HepG2 (cell line): ENCODE measurements around the gene CAMK2G. TPM values are rescaled to one million over a fixed set of nuclear protein-coding genes. Genes with fewer than 3 reads are reported as not detected.

Experiments used
- CC2D1A ChIP-seq: sonication (generic); formaldehyde crosslinking; IDR thresholded peaks from 2 replicates; pipeline ENCODE4 v1.8.1; 2023; ENCODE audit warnings: mild to moderate bottlenecking, missing genetic modification reagents
- ELF1 ChIP-seq: sonication (generic); formaldehyde crosslinking; IDR thresholded peaks from 2 replicates; pipeline ENCODE4 v1.4.0; 2020; ENCODE audit warnings: missing genetic modification reagents
- IRX3 ChIP-seq: sonication (generic); formaldehyde crosslinking; IDR thresholded peaks from 2 replicates; pipeline ENCODE4 v1.8.1; 2023; ENCODE audit warnings: mild to moderate bottlenecking, low read depth, missing genetic modification reagents, borderline replicate concordance
- JUNB ChIP-seq: sonication (generic); formaldehyde crosslinking; IDR thresholded peaks from 2 replicates; pipeline ENCODE4 v1.8.0; 2022; ENCODE audit warnings: missing genetic modification reagents, mild to moderate bottlenecking, borderline replicate concordance
- MAZ ChIP-seq, 2 experiments: sonication (generic) in 1 of 2; formaldehyde crosslinking in 1 of 2; IDR thresholded peaks; 2 replicates each; pipeline versions ENCODE4 v1.5.0 to v1.6.1; 2012 to 2020; ENCODE audit warnings: low read depth in 2 of 2, mild to moderate bottlenecking in 2 of 2, borderline replicate concordance in 1 of 2, improper control_type of control experiment in 1 of 2, low read length in 1 of 2, missing genetic modification reagents in 1 of 2, moderate library complexity in 1 of 2
- NFKBIZ ChIP-seq: IDR thresholded peaks from 2 replicates; pipeline ENCODE4 v1.6.1; 2018; ENCODE audit warnings: missing genetic modification reagents, missing compliant biosample characterization
- NPAS2 ChIP-seq: sonication (generic); formaldehyde crosslinking; IDR thresholded peaks from 2 replicates; pipeline ENCODE4 v1.8.0; 2022; ENCODE audit warnings: mild to moderate bottlenecking, missing genetic modification reagents, borderline replicate concordance
- NR2F6 ChIP-seq, 2 experiments: IDR thresholded peaks; 2 replicates each; pipeline ENCODE4 v1.6.1; 2016; ENCODE audit warnings: antibody characterized with exemption in 1 of 2, mild to moderate bottlenecking in 1 of 2
- RFX3 ChIP-seq: IDR thresholded peaks from 2 replicates; pipeline ENCODE4 v1.6.1; 2016; ENCODE audit warnings: missing biosample characterization, missing genetic modification reagents
- RORA ChIP-seq: sonication (generic); formaldehyde crosslinking; IDR thresholded peaks from 2 replicates; pipeline ENCODE4 v1.5.0; 2020; ENCODE audit warnings: mild to moderate bottlenecking, missing genetic modification reagents, moderate library complexity
- TAF1 ChIP-seq: sonication (generic); formaldehyde crosslinking; IDR thresholded peaks from 2 replicates; pipeline ENCODE4 v1.4.0; 2020; ENCODE audit warnings: missing genetic modification reagents
- ZFP36L2 ChIP-seq: sonication (generic); formaldehyde crosslinking; IDR thresholded peaks from 2 replicates; pipeline ENCODE4 v1.4.0; 2020; ENCODE audit warnings: missing genetic modification reagents
- ZNF207 ChIP-seq: fragments of 450-650 bp; IDR thresholded peaks from 2 replicates; pipeline ENCODE4 v1.6.1; 2016; ENCODE audit warnings: antibody characterized with exemption, borderline replicate concordance
- ZNF326 ChIP-seq: sonication (generic); formaldehyde crosslinking; IDR thresholded peaks from 2 replicates; pipeline ENCODE4 v1.4.0; 2020; ENCODE audit warnings: missing genetic modification reagents, borderline replicate concordance
- ZNF350 ChIP-seq: sonication (generic); formaldehyde crosslinking; IDR thresholded peaks from 2 replicates; pipeline ENCODE4 v1.4.0; 2020; ENCODE audit warnings: mild to moderate bottlenecking, low read depth, missing genetic modification reagents, borderline replicate concordance
- ZNF496 ChIP-seq: sonication (generic); formaldehyde crosslinking; IDR thresholded peaks from 2 replicates; pipeline ENCODE4 v1.8.1; 2023; ENCODE audit warnings: mild to moderate bottlenecking, moderate library complexity, missing genetic modification reagents; ENCODE audit not compliant: insufficient replicate concordance
- ZNF549 ChIP-seq: sonication (generic); formaldehyde crosslinking; IDR thresholded peaks from 2 replicates; pipeline ENCODE4 v1.5.0; 2020; ENCODE audit warnings: missing genetic modification reagents
- ZNF616 ChIP-seq: sonication (generic); formaldehyde crosslinking; IDR thresholded peaks from 2 replicates; pipeline ENCODE4 v1.5.0; 2020; ENCODE audit warnings: low read depth, mild to moderate bottlenecking, missing genetic modification reagents
- ZSCAN20 ChIP-seq: sonication (generic); formaldehyde crosslinking; IDR thresholded peaks from 2 replicates; pipeline ENCODE4 v1.4.0; 2020; ENCODE audit warnings: missing genetic modification reagents, mild to moderate bottlenecking, borderline replicate concordance
- ZSCAN25 ChIP-seq: sonication (generic); formaldehyde crosslinking; IDR thresholded peaks from 2 replicates; pipeline ENCODE4 v1.8.0; 2022; ENCODE audit warnings: mild to moderate bottlenecking, missing genetic modification reagents
- ZSCAN31 ChIP-seq: sonication (generic); formaldehyde crosslinking; IDR thresholded peaks from 2 replicates; pipeline ENCODE4 v1.5.0; 2020; ENCODE audit warnings: low read depth, mild to moderate bottlenecking, missing genetic modification reagents
- ZSCAN9 ChIP-seq: IDR thresholded peaks from 2 replicates; pipeline ENCODE4 v1.6.1; 2016; ENCODE audit warnings: borderline replicate concordance
- polyA plus RNA-seq, 8 experiments: library from polyadenylated mRNA; depleted of rRNA in 3 of 8; stranded (reverse) in 7 of 8; unstranded in 1 of 8; fragments of >200 nt; fragmentation: Illumina TruSeq in 4 of 8; extraction: Trizol in 4 of 8; gene quantifications; 2 replicates each; pipeline versions ENCODE4 v1.2.1 to v1.2.3, GENCODE V29; 2011 to 2016; ENCODE audit warnings: low read depth in 4 of 8, missing spikeins in 1 of 8, mixed read lengths in 1 of 8; ENCODE audit not compliant: insufficient read depth in 1 of 8
- total RNA-seq, 5 experiments: library from RNA; depleted of rRNA; stranded (reverse); fragments of >200 nt; fragmentation: Illumina TruSeq; extraction: Trizol; gene quantifications; 2 replicates each; pipeline ENCODE4 v1.2.3, GENCODE V29; 2016; ENCODE audit warnings: low read depth in 1 of 5
- TF ChIP-seq, protein P1 (sequence below): sonication (generic); formaldehyde crosslinking; IDR thresholded peaks from 2 replicates; pipeline ENCODE4 v1.5.0; 2020; ENCODE audit warnings: mild to moderate bottlenecking, missing genetic modification reagents
- TF ChIP-seq, protein P2 (sequence below): sonication (generic); formaldehyde crosslinking; IDR thresholded peaks from 2 replicates; pipeline ENCODE4 v1.5.1; 2020; ENCODE audit warnings: mild to moderate bottlenecking, missing genetic modification reagents, moderate library complexity
- TF ChIP-seq, protein P3 (sequence below): IDR thresholded peaks from 2 replicates; pipeline ENCODE4 v1.6.1; 2016; ENCODE audit warnings: missing compliant biosample characterization, missing genetic modification reagents, borderline replicate concordance
- TF ChIP-seq, protein P4 (sequence below): sonication (generic); formaldehyde crosslinking; IDR thresholded peaks from 2 replicates; pipeline ENCODE4 v1.5.0; 2020; ENCODE audit warnings: missing genetic modification reagents, mild to moderate bottlenecking, borderline replicate concordance

The CAMK2G gene
- total and polyA plus RNA-seq, 2 of the 13 experiments (the other 11 are each of a cell fraction or from before 2014, with no cell fraction given), result 15.9 to 18.8 TPM

DNA sequence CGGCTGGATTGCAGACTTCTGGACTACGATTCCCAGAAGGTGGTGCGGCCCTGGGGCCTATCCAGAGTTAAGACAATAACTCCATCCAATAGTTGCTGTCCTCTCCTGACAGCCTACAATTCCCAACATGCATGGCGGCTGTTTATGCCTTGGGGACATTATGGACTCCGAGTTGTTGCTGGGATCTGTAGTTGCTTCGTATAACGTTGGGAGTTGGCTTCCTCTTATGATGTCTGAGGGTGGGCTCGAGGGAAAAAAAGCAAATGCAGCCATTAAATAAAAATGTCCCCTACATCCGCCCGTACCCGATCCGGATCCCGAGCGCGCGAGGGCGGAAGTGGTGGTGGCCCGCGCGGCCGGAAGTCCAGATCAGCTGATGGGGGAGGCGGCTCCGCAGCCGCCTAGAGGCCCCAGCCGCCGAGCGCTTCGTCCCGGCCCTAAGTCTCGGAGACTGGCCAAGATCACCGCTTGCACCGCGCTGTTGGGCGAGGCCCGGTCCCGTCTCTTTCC is 89.1 kb downstream of the CAMK2G start, which contains the start of gene ZSWIM8 (continued):
- TF ChIP-seq, protein P1, sequence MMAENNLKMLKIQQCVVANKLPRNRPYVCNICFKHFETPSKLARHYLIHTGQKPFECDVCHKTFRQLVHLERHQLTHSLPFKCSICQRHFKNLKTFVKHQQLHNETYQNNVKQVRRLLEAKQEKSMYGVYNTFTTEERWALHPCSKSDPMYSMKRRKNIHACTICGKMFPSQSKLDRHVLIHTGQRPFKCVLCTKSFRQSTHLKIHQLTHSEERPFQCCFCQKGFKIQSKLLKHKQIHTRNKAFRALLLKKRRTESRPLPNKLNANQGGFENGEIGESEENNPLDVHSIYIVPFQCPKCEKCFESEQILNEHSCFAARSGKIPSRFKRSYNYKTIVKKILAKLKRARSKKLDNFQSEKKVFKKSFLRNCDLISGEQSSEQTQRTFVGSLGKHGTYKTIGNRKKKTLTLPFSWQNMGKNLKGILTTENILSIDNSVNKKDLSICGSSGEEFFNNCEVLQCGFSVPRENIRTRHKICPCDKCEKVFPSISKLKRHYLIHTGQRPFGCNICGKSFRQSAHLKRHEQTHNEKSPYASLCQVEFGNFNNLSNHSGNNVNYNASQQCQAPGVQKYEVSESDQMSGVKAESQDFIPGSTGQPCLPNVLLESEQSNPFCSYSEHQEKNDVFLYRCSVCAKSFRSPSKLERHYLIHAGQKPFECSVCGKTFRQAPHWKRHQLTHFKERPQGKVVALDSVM, result no peak
- TF ChIP-seq NR2F6 (IDR thresholded peaks at IDR 0.05), result no peak; the same call in 1 of the 2 replicates
- TF ChIP-seq NR2F6 (CRISPR knock-in tag; IDR thresholded peaks at IDR 0.05), result no peak
- TF ChIP-seq IRX3, result no peak
- no peak for TF ChIP-seq NPAS2 (CRISPR knock-in tag)
- TF ChIP-seq, protein P2, sequence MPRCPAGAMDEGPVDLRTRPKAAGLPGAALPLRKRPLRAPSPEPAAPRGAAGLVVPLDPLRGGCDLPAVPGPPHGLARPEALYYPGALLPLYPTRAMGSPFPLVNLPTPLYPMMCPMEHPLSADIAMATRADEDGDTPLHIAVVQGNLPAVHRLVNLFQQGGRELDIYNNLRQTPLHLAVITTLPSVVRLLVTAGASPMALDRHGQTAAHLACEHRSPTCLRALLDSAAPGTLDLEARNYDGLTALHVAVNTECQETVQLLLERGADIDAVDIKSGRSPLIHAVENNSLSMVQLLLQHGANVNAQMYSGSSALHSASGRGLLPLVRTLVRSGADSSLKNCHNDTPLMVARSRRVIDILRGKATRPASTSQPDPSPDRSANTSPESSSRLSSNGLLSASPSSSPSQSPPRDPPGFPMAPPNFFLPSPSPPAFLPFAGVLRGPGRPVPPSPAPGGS (CRISPR knock-in tag), result 0 out of 2 replicates have a peak, but pooled peaks have one; percentile 52
- no peak for TF ChIP-seq ZNF326 (CRISPR knock-in tag)
- no peak for TF ChIP-seq ZNF496 (CRISPR knock-in tag)
- TF ChIP-seq, protein P3, sequence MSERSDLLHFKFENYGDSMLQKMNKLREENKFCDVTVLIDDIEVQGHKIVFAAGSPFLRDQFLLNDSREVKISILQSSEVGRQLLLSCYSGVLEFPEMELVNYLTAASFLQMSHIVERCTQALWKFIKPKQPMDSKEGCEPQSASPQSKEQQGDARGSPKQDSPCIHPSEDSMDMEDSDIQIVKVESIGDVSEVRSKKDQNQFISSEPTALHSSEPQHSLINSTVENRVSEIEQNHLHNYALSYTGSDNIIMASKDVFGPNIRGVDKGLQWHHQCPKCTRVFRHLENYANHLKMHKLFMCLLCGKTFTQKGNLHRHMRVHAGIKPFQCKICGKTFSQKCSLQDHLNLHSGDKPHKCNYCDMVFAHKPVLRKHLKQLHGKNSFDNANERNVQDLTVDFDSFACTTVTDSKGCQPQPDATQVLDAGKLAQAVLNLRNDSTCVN (CRISPR knock-in tag), result no peak
- TF ChIP-seq ZNF350 (CRISPR knock-in tag), result no peak; the same call in 1 of the 2 replicates
- TF ChIP-seq JUNB, result no peak
- TF ChIP-seq ZSCAN31, result no peak
- no peak for TF ChIP-seq ZNF207
- TF ChIP-seq NFKBIZ (CRISPR knock-in tag), result no peak
- no peak for TF ChIP-seq ZFP36L2
- no peak for TF ChIP-seq MAZ (IDR thresholded peaks at IDR 0.05; ENCODE audit: borderline replicate concordance, low read depth, low read length)
- peak; percentile 43; the same call in 1 of the 2 replicates for TF ChIP-seq MAZ (CRISPR knock-in tag; IDR thresholded peaks at IDR 0.05; ENCODE audit: low read depth)
- TF ChIP-seq TAF1 (CRISPR knock-in tag), result no peak; the same call in 1 of the 2 replicates
- no peak for TF ChIP-seq RORA (CRISPR knock-in tag)
- peak; percentile 84 for TF ChIP-seq ELF1 (CRISPR knock-in tag)
- TF ChIP-seq ZSCAN9 (CRISPR knock-in tag), result no peak
- no peak for TF ChIP-seq ZSCAN25
- TF ChIP-seq, protein P4, sequence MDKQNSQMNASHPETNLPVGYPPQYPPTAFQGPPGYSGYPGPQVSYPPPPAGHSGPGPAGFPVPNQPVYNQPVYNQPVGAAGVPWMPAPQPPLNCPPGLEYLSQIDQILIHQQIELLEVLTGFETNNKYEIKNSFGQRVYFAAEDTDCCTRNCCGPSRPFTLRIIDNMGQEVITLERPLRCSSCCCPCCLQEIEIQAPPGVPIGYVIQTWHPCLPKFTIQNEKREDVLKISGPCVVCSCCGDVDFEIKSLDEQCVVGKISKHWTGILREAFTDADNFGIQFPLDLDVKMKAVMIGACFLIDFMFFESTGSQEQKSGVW (CRISPR knock-in tag), result no peak
- TF ChIP-seq ZNF549 (CRISPR knock-in tag), result no peak
- TF ChIP-seq CC2D1A (CRISPR knock-in tag), result no peak
- TF ChIP-seq ZSCAN20 (CRISPR knock-in tag), result no peak
- TF ChIP-seq ZNF616 (CRISPR knock-in tag), result no peak
- TF ChIP-seq RFX3 (CRISPR knock-in tag), result no peak
